GM18502 (cell line): Measurements from ENCODE around the gene DMD.
"Not testable (repeated sequence)": the region's sequence is repeated elsewhere in the genome, so short reads cannot be mapped to it uniquely, and the experiment has no call there.

Experiments used
- ATAC-seq: cut with Tn5 transposase; IDR thresholded peaks from one replicate; pipeline ENCODE4 v1.9.1; 2021; ENCODE audit warnings: mild to moderate bottlenecking; ENCODE audit not compliant: unreplicated experiment, poor library complexity

DMD gene

DNA sequence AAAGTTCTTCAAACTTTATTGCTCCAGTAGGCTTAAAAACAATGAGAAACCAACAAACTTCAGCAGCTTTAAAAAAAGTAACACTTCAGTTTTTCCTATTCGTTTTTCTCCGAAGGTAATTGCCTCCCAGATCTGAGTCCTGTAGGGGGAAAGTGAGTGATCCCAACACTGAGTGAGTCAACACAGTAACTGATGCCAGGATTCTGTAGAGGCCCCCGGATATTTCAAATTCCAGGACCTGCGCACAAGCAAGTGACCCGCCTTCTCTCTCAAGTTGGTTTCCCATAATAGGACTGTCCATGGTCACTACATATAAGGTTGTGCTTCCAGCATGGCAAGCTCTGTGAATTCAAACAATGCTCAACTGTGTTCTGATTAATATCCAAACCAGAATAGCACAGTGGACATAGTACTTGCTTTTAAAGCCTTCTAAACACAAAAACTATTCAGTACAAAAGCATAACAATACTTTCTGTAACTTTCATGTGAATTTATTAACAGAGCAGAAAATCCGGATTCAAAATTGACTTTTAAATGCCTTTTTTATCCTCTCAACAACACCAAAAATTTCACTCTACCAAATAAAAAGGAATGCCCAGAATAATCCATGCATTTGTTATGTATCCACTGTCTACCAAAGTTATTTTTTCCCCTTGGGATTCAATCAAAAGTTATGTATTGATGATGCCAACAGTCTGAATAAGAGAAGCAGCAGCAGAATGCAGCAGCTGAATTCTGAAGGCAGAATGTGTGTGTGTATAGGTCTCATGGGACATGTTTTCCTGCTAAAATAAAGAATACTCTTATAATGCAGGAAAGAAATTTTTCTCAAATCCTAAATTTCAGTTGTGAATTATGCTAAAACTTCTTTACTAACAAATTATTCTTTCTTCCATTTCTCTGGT lies at the start of gene DMD:
Gene DMD (minus strand): TSS at position 194 of the 905 bp plus-strand sequence. CDS start 237 bp downstream, outside the sequence.
- ATAC-seq = no peak

DNA sequence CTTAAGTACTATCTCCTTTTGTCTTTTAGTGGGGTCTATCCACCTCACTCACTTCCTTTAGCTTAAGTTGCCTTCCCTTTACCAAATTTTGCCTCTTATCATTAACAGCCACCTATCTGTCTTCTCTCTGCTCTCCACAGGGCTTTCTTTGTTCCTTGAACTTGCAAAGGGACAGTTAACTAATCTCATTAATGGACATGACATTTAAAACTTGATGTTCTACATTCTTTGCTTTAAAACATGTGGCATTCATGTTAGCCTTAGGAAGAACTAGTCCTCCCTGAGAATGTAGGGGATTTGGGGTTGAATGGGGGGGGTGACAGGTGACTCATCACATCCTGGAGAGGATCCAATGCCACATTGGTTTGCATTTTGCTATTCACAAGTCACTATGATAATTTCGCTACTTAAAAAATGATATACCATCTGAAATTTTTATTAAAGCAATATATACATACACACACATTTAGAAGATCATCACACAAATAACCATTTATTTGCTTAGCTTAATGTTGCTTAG lies 41.0 kb upstream of the DMD start:
- no peak for ATAC-seq

DNA sequence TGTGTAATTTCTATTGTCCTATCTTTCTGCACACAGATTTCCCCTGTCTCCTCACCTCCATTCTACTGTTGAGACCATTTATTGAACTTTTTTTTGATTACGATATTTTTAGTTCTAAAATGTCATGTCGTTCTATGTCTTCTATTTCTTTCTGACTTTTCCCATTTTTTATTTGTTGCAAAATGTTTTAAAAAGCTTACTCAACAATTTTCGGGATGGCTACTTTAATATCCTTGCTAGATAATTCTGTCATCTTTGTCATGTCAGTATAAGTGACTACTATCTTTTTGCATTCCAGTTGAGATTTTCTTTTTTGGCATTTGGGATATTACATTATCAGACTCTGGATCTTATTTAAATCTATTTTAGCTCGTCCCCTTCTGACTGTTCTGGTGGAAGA lies 7.5 kb upstream of the DMD start:
- ATAC-seq = no peak

DNA sequence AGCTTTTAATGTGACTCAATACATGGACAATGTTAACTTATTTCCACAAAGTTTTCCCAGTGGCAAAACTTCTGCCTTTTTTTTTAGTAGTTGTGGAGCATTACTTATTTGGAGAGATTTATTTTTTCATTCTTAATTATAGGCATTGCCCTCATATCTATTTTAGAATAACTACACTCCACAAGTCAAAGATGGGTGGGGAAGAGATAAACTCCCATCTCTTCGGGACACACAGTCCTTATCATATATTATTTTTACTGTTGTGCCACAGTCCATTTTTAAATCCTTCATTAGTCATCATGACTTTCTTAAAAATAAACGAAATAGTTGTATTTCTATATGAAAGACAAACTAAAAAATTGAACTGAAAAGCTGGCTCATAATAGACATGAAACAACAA lies 1.2 kb downstream of the DMD start:
- no peak for ATAC-seq

DNA sequence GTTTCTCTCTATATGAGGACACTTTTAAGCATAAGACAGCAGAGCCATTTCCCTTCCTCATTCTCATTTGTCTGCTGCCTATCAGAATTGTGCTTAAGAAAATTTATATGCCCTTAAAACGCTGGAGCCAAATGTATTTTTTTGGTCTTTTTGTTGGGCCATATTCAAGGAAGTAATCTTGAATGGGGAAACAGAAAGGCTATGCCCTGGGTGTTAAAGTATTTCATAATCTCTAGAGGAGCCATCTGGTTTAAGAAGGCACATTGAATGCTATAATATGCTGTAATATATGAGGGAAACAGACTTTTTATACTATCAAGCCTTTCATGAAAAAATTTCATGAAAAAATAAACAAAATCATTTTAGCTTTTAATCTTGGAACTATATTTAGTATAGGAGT lies 4.3 kb downstream of the DMD start:
- no peak for ATAC-seq

DNA sequence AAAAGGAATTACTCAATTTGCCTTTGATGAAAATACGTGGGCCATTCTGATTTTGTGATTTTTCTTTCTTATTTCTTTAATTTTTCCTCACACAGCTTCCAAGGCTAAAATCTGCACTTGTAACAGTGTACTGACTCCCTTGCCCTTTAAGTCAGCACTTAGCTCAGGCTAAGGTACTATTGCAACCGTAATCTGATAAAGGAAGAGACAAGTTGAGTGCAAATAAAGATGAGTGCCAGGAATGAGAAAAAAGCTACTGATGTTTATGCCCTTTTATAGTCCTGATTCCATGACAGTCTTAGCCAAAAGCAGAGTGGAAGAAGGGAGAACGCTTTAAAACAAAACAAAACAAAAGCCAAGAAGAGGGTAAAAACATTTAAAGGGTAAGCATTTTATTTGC lies 6.0 kb downstream of the DMD start:
- ATAC-seq = no peak

DNA sequence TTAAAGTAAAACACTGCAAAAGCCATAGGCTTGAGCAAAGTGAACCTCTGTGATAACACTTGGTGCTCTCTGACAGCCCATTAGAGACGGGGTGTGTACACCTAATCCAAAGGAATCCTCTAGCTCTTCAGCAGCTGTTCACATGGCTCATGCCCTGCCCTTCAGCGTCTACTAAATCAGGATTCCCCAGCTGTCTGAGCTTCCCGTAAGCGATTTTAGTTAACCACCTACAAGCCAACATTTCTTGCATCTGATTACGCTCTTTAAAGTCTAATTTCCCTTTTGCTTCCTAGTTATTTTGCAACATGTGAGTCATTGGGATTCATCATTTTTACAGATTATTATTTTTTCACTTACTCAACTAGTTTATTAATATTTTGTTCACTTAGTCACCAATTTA lies 6.5 kb downstream of the DMD start:
- ATAC-seq = no peak

DNA sequence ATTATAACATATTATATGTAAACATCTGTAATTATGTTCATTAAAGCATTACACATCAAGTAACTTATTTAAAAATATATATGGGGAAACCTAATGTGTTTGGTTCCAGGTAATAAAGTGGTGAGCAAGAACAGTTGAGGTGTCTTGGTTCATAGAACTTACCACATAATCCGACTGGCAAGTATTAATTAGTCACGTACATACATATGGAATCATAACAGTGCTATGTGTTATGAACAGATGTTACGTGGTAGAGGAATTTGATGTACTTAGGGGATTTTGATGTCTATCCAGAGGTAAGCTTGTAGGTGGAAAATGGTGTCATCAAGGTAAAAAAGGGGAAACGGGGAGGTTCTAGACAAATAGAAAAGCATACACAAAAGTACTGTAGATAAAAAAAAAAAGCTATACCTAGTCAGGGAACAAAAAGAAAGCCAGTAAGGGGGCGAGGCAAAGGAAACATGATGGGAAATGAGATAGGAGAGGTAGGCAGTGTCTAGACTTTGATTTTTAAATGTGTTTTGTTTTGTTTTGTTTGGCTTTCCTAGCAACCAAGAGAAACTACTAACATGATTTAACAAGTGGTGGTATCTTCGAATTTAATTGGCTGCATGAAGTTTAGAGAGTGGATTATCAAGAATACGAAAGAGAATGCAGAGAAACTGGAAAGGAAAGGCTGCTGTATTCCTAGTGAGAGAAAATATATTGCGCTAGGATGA lies 12.6 kb downstream of the DMD start:
- no peak for ATAC-seq

DNA sequence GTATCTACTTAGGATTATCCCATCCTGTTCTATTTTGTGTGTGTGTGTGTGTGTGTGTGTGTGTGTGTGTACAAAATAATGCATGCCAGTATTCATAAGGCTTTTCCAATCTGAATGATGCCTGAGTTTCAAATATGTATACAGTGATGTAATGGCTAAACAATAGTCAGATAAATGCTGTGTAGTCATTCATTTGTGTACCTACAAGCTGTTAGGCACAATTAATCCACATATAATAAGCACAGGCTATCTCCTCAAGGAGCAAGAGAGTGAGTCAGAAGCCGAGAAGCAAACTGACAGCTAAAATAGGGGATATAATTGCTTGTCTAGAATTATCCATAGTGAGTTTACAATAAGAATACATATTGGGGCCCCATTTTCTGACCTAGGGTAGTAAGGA lies 15.7 kb downstream of the DMD start:
- no peak for ATAC-seq

DNA sequence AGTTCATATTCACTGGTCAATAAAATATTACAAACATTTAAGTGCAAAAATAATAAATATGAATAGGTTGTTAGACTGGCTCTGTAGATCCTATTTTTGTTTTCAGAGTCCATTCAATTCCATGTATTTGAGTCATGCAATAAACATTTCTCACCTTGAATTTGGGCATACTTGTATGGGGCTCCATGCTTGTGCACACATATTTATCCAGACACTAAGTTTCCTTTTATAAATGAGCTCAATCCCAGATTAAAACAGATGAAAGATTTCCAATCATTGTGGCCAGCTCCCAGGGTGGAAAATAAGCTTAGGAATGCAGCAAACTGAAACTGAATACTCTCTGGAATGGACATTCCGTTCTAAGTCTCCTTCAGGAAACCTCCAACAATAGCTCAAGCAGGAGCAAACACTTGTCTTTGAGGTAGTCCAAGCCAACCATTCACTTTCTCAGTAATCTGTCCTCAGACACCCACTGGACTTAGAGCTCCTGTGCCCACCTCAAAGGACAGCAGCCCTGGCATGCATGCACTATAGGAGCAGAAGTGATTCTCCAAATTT lies 16.4 kb downstream of the DMD start:
- no peak for ATAC-seq

DNA sequence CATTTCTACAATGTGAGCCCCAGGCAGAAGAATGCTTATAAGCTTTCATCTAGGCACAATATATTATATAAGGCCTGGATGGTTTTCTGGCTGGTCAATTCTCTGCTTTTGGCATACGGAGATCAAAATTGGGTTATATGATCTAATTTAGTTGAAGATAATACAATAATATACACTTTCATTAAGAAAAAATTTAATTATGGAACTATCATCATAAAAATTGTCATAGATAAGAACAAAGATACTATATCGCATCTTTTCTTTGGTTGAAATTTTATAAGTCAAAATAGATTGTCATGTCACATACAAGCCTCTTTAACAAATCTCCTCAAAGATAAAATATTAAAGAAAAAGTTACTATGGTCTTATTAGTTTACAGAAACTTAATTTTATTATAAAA lies 17.1 kb downstream of the DMD start:
- no peak for ATAC-seq

DNA sequence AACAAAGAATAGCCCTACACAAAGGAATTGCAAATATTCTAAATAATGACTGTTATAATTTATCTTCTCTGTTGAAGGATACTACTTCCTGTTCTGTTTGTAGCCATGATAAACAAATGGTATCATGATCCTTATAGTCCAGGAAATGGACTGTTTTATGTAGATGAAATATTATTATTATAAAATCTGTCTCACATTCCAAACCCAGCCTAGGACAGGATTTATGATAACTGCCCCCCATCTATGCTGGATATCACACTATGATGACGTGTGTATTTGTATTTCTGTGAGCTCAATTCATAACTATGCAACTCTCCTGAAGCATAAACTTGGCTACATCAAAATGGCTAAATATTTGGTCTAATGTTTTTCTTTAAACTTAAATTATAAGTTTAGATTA lies 21.3 kb downstream of the DMD start:
- ATAC-seq = no peak

DNA sequence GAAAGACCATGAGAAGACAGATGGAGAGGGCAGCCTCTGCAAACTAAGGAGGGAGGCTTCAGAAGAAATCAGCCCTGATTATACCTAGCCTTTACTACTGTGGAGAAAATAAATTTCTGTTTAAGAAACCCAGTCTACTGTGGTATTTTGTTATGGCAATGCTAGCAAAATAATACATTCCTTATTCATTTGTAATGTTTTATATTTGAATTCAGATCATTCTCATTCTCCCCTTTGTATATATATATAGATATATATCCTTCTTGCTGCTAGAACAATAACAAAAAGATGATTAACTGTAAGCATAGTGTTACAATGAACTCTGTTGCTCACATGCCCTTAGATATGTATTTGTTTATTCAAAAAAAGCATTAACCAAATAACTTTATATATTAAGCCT lies 22.5 kb downstream of the DMD start:
- ATAC-seq = no peak

DNA sequence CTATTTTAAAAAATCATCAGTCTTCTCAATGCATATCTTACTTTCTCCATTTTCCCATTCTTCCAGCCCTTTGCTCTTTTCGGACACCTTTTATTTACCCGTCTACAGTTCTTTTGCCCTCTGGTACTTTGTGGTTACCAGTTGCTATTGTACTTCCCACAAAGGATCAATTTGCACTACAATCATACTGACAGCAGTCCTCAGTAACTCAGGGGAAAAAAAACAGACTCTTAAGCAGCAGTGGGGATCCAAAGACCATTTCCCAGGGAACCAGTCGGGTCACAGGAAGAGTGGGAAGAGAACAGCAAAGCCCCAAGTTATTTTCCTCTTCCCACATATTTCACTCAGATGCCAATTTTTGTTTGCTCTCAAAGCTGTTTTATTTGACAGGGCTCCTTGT lies 23.1 kb downstream of the DMD start:
- no peak for ATAC-seq

DNA sequence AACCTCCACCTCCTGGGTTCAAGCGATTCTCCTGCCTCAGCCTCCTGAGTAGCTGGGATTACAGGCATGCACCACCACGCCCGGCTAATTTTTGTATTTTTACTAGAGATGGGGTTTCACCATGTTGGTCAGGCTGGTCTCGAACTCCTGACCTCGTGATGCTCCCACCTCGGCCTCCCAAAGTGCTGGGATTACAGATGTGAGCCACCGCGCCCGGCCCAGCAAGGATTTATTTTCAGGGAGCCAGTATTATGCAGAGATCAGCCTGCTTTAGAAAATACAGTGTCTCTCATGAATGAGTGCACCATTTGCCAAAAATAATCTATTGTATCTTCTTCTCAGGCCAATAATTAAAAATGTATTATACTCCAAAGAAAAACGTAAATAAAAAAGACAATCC lies 26.5 kb downstream of the DMD start:
- ATAC-seq = not testable (repeated sequence)

DNA sequence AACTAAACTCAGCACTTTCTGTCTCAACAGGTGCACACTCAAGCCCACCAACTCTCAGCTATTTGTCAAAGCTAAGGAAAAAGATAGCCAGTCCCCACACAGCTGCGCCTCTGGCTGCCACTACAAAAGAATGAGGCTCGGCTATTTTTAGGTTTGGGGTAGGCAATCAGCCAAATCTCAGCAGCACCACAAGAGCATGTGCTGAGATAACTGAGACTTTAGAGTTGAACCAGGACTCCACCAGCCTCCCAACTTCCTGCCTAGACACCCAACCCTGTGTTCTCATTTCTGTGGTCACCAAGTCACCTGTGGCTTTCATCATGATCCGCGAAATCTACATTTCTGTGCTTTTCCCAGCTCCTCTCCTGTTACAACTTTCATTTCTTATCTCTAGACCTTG lies 28.0 kb downstream of the DMD start:
- no peak for ATAC-seq

DNA sequence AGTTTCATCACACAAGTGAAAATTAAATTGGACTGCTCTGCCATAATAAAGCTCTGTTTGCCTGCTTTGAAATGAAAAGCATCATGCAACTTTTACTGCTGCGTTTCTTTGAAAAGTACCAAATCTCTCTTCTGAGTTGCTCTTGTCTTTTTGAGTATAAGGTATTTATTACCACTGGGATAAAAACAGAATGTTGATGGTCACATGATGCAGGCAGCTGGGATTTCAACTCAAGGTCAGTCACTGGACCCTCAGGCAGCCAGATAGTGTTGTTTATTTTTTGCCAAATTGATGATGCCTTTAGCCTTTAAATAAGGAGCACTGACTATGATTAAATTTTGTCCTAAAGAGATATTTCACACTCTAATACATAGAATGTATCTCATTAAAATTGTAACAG lies 32.7 kb downstream of the DMD start:
- ATAC-seq = no peak

DNA sequence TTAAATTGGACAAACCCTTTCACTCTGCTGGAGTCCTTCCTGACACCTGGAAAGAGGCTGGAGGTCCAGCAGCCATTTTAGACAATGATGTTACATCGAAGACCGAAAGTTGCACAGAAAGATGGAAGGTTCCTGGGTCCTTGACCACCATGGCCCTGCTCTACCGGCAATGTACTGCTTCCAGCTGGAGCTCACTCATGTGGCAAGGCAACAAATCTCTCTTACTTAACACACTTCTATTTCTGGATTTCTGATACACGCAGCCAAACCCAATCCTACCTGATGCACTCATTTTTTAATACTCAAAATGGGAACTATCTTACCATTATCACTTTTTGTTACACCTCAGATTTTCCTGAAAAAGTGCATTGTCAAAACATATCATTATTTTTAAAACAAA lies 33.1 kb downstream of the DMD start:
- ATAC-seq = no peak

DNA sequence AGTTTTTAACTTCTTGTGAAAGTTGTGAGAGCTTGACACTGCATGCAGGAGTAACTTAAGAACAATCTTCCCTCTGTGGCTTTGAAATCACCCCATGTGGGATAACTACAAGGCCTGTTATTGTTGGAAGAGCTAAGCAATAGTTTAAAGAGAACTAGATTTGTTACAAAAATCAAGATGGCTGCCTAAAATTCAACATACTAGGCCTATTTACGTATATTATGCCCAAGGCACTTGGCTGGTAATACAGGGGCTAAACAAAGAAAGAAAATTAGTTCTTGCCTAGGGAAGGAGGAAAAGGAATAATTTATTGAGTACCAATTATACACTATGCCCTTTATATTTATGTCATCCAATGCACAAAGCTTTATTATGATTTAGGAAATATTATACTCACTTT lies 36.1 kb downstream of the DMD start:
- ATAC-seq = no peak

DNA sequence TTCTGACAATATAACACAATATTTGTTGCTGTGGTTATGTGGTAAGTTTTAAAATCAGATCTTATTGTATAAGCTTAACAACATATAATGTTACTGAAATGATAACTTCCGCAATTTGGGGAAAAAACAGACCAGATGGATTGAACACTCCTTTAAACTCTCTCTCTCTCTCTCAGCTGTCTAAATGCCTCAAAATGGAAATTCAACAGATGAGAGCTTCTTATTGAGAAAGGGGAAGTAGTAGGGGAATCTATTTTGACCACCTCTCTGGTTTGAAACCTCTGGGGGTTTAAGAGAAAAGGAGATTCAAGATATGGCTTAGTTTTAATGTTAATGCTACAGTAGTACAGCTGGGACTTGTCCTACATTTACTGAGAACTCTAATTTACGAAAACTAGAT lies 40.3 kb downstream of the DMD start:
- ATAC-seq = no peak

DNA sequence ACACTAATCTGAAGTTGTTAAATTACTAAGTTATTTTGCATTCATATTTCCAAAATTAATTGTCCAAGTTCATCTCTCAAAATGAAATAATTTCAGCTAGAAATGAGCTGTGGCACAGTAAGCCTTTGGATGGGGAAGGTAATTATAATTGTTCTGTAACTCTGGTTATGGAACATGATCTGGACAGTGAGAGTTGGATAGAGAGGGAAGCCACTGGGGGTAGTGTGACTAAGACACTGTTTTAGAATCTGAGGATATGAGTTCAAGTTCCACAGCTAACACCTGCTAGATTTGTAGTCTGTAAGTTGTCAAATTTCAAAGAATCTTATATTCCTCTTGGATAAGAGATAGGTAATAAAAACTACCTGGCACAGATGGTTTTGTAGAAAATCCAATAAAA lies 49.5 kb downstream of the DMD start:
- no peak for ATAC-seq
